SK-N-SH (cell line): ENCODE results near the gene VWA3A. TPM values are rescaled to one million over a fixed set of nuclear protein-coding genes. Genes with fewer than 3 reads are reported as not detected.

ENCODE experiments used
- CTCF ChIA-PET: fragments of 300-600, 350-600 bp; formaldehyde crosslinking; extraction: SDS; loops from one replicate; lab custom pipeline; 2021; lab: Yijun Ruan, JAX
- POLR2A ChIA-PET: fragments of 350-600 bp; sonication (Branson Sonifier 250); formaldehyde crosslinking; extraction: SDS; loops from one replicate; lab custom pipeline; 2020; ENCODE audit warnings: antibody characterized with exemption, inconsistent platforms; lab: Yijun Ruan, JAX
- DNase-seq: peaks from one replicate; pipeline ENCODE4 v3.0.0; 2012
- H2AFZ ChIP-seq: fragments of 200-600 bp; sonication (generic); 2 replicates; pipeline ENCODE4 v1.8.1; 2016; ENCODE audit warnings: antibody characterized with exemption, mild to moderate bottlenecking, low read depth
- H3F3A ChIP-seq: fragments of 200-600 bp; sonication (generic); replicated peaks from 2 replicates; pipeline ENCODE3; 2016; ENCODE audit warnings: antibody characterized with exemption, mild to moderate bottlenecking; ENCODE audit not compliant: insufficient read depth
- H3K27ac ChIP-seq, 2 experiments: fragments of 200-500 bp in 1 of 2; fragments of 200-600 bp in 1 of 2; sonication (Bioruptor generic) in 1 of 2; sonication (generic), shearing (Covaris generic) in 1 of 2; 2 replicates each; pipeline versions ENCODE4 v1.5.1 to v1.6.1; 2014 to 2016; ENCODE audit warnings: low read depth in 2 of 2, inconsistent platforms in 1 of 2, low read length in 1 of 2, mild to moderate bottlenecking in 1 of 2, mixed read lengths in 1 of 2
- H3K27me3 ChIP-seq: fragments of 200-600 bp; sonication (generic), shearing (Covaris generic); 2 replicates; pipeline ENCODE4 v1.6.1; 2016; ENCODE audit warnings: mixed run types; ENCODE audit not compliant: insufficient read depth
- H3K36me3 ChIP-seq, 2 experiments: fragments of 200-500 bp in 1 of 2; fragments of 200-600 bp in 1 of 2; sonication (Bioruptor generic) in 1 of 2; sonication (generic) in 1 of 2; replicated peaks in 1 of 2; 2 replicates each; pipeline versions ENCODE3 to v1.5.1; 2014 to 2016; ENCODE audit warnings: low read length in 1 of 2, mild to moderate bottlenecking in 1 of 2; ENCODE audit not compliant: insufficient read depth in 2 of 2, control insufficient read depth in 1 of 2
- H3K4me1 ChIP-seq, 2 experiments: fragments of 200-500 bp in 1 of 2; fragments of 200-600 bp in 1 of 2; sonication (Bioruptor generic) in 1 of 2; sonication (generic), shearing (Covaris generic) in 1 of 2; 2 replicates each; pipeline versions ENCODE4 v1.5.1 to v1.6.1; 2014 to 2016; ENCODE audit warnings: low read depth in 1 of 2, low read length in 1 of 2, mixed run types in 1 of 2; ENCODE audit not compliant: insufficient read depth in 2 of 2, control insufficient read depth in 1 of 2
- H3K4me2 ChIP-seq: fragments of 200-600 bp; sonication (generic), shearing (Covaris generic); 2 replicates; pipeline ENCODE4 v1.6.1; 2017; ENCODE audit warnings: mixed run types
- H3K4me3 ChIP-seq, 2 experiments: fragments of 200-500 bp in 1 of 2; fragments of 200-600 bp in 1 of 2; sonication (Bioruptor generic) in 1 of 2; sonication (generic), shearing (Covaris generic) in 1 of 2; 2 replicates each; pipeline versions ENCODE4 v1.5.1 to v1.8.1; 2014 to 2016; ENCODE audit warnings: low read depth in 2 of 2, inconsistent platforms in 1 of 2, low read length in 1 of 2, mild to moderate bottlenecking in 1 of 2, mixed read lengths in 1 of 2, moderate library complexity in 1 of 2
- H3K79me2 ChIP-seq: fragments of 200-600 bp; sonication (generic); 2 replicates; pipeline ENCODE4 v1.8.1; 2017; ENCODE audit warnings: mild to moderate bottlenecking; ENCODE audit not compliant: insufficient read depth
- H3K9ac ChIP-seq: fragments of 200-600 bp; sonication (generic); 2 replicates; pipeline ENCODE4 v1.6.1; 2017; ENCODE audit warnings: mixed run types
- H3K9me2 ChIP-seq: fragments of 200-600 bp; sonication (generic); 2 replicates; pipeline ENCODE4 v1.6.1; 2017; ENCODE audit warnings: mixed run types
- H3K9me3 ChIP-seq: fragments of 200-600 bp; sonication (generic); 2 replicates; pipeline ENCODE4 v1.6.1; 2017; ENCODE audit warnings: mixed run types, mild to moderate bottlenecking, moderate library complexity
- H4K20me1 ChIP-seq: fragments of 200-600 bp; sonication (generic); 2 replicates; pipeline ENCODE4 v1.6.1; 2017; ENCODE audit warnings: mild to moderate bottlenecking, mixed run types; ENCODE audit not compliant: insufficient read depth
- CTCF ChIP-seq: fragments of 200-600 bp; sonication (generic); IDR thresholded peaks from 2 replicates; pipeline ENCODE4 v1.6.1; 2017; ENCODE audit warnings: antibody characterized with exemption, mild to moderate bottlenecking, moderate library complexity
- ELF1 ChIP-seq: IDR thresholded peaks from 2 replicates; pipeline ENCODE4 v1.4.0; 2012
- EP300 ChIP-seq, 2 experiments: IDR thresholded peaks; 2 replicates each; pipeline versions ENCODE4 v1.4.0 to v1.6.1; 2012; ENCODE audit warnings: borderline replicate concordance in 1 of 2, low read depth in 1 of 2, low read length in 1 of 2
- FOXJ3 ChIP-seq: sonication (generic); formaldehyde crosslinking; IDR thresholded peaks from 2 replicates; pipeline ENCODE4 v1.5.1; 2020; ENCODE audit warnings: mild to moderate bottlenecking, missing genetic modification reagents
- FOXM1 ChIP-seq: IDR thresholded peaks from 2 replicates; pipeline ENCODE4 v1.4.0; 2012; ENCODE audit warnings: low read depth, mild to moderate bottlenecking
- JUND ChIP-seq: IDR thresholded peaks from 2 replicates; pipeline ENCODE4 v1.4.0; 2012
- MEF2A ChIP-seq: IDR thresholded peaks from 2 replicates; pipeline ENCODE4 v1.4.0; 2012; ENCODE audit warnings: low read depth, borderline replicate concordance
- MXI1 ChIP-seq: IDR thresholded peaks from 2 replicates; pipeline ENCODE4 v1.6.1; 2012; ENCODE audit warnings: mild to moderate bottlenecking, low read depth, low read length, improper control_type of control experiment
- NFIC ChIP-seq: IDR thresholded peaks from 2 replicates; pipeline ENCODE4 v1.4.0; 2012; ENCODE audit warnings: borderline replicate concordance
- NRF1 ChIP-seq: IDR thresholded peaks from 2 replicates; pipeline ENCODE4 v1.6.1; 2012; ENCODE audit warnings: low read depth, mild to moderate bottlenecking, low read length
- RAD21 ChIP-seq: IDR thresholded peaks from 2 replicates; pipeline ENCODE4 v1.6.1; 2012; ENCODE audit warnings: mild to moderate bottlenecking, low read length
- RFX5 ChIP-seq: IDR thresholded peaks from 2 replicates; pipeline ENCODE4 v1.6.1; 2012; ENCODE audit warnings: mild to moderate bottlenecking, improper control_type of control experiment, low read length
- SIN3A ChIP-seq: IDR thresholded peaks from 2 replicates; pipeline ENCODE4 v1.6.1; 2012; ENCODE audit warnings: low read depth, mild to moderate bottlenecking, low read length, moderate library complexity, borderline replicate concordance
- SMC3 ChIP-seq: IDR thresholded peaks from 2 replicates; pipeline ENCODE4 v1.6.1; 2012; ENCODE audit warnings: low read depth, low read length, improper control_type of control experiment
- TCF12 ChIP-seq: IDR thresholded peaks from 2 replicates; pipeline ENCODE4 v1.4.0; 2012
- USF1 ChIP-seq: IDR thresholded peaks from 2 replicates; pipeline ENCODE4 v1.4.0; 2012; ENCODE audit warnings: low read depth, borderline replicate concordance
- USF2 ChIP-seq: fragments of 150-350 bp; IDR thresholded peaks from 2 replicates; pipeline ENCODE4 v1.6.1; 2017; ENCODE audit warnings: antibody characterized with exemption, low read length, low read depth, borderline replicate concordance
- ZBTB33 ChIP-seq: IDR thresholded peaks from 2 replicates; pipeline ENCODE4 v1.4.0; 2012; ENCODE audit warnings: low read depth, borderline replicate concordance
- WGBS: methylation state at CpG from one replicate; pipeline ENCODE4 v1.1.6; 2017; ENCODE audit warnings: low lambda C conversion rate; 5-methylcytosine and 5-hydroxymethylcytosine counted together
- polyA plus RNA-seq, 3 experiments: library from polyadenylated mRNA; depleted of rRNA; stranded (reverse); fragments of >200 nt; gene quantifications; 2 replicates each; pipeline ENCODE4 v1.2.3, GENCODE V29; 2012

VWA3A gene
- polyA plus RNA-seq, 1 of the 3 experiments (the other 2 are of a cell fraction) = not detected

- 45% methylated on average over 1 of the region's 1 CpG for WGBS
- no peak for DNase-seq
Observed at GRCh38 chr16:22103441-22103840, 11.1 kb downstream of the VWA3A start.

GRCh38 chr16:22109258-22109898 lies 17.0 kb downstream of the VWA3A start:
- Histone ChIP-seq H3K9me2 (no peaks in the 10 kb centered on the region), H3K9ac (no peak overlapping the region), H3K79me2 (no peaks in the 10 kb centered on the region), H3K4me3 (no peak overlapping the region), H3K9me3 (no peaks in the 10 kb centered on the region), H3K4me1 (no peaks in the 10 kb centered on the region), H3K27ac (no peak overlapping the region), H3K4me2 (no peak overlapping the region), H4K20me1 (no peaks in the 10 kb centered on the region), H3K27me3 (peaks cover 9% of the 10 kb centered on the region), H3F3A (no peaks in the 10 kb centered on the region), H3K36me3 (no peaks in the 10 kb centered on the region), H2AFZ (no peak overlapping the region)
- ChIA-PET POLR2A (no interaction called here), CTCF (interaction anchor here (1.5 to 2.4 kb wide), 4 partner anchors 10 to 79 kb away, joined by 4 to 21 read pairs (median 10); no protein-coding TSS in a partner anchor)
- no peak for DNase-seq
- WGBS = 17% methylated on average over 4 of the region's 4 CpGs
- no peak for TF ChIP-seq FOXM1
- TF ChIP-seq CTCF = no peak
- no peak for TF ChIP-seq SMC3
- no peak for TF ChIP-seq NFIC
- TF ChIP-seq TCF12 = no peak
- no peak for TF ChIP-seq ELF1
- no peak for TF ChIP-seq MEF2A
- TF ChIP-seq SIN3A = no peak
- TF ChIP-seq USF2 = no peak

More at GRCh38 chr16:22103441-22103840, 11.1 kb downstream of the VWA3A start:
- TF ChIP-seq EP300 (IDR thresholded peaks at IDR 0.05; ENCODE audit: borderline replicate concordance in 1 of 2, low read depth in 1 of 2, low read length in 1 of 2) (no peak), FOXJ3 (CRISPR knock-in tag) (no peak), NRF1 (no peak), RFX5 (no peak), JUND (no peak), MXI1 (no peak), RAD21 (no peak), SIN3A (no peak), USF1 (no peak), ZBTB33 (no peak)
- H3K9ac ChIP-seq = no peak overlapping the region
- no peak overlapping the region for H3K4me3 ChIP-seq
- no peaks in the 10 kb centered on the region for H3K9me2 ChIP-seq
- no peaks in the 10 kb centered on the region for H3K79me2 ChIP-seq
- H2AFZ ChIP-seq = no peak overlapping the region
- H3K27me3 ChIP-seq = peaks cover 9% of the 10 kb centered on the region
- H3K36me3 ChIP-seq = no peaks in the 10 kb centered on the region
- no peaks in the 10 kb centered on the region for H4K20me1 ChIP-seq
- ChIA-PET POLR2A (no interaction called here), CTCF (interaction anchor here (1.5 to 6.3 kb wide), 3 partner anchors 21 to 85 kb away, joined by 4 to 67 read pairs (median 10); no protein-coding TSS in a partner anchor)
- H3K9me3 ChIP-seq = no peaks in the 10 kb centered on the region
- H3K27ac ChIP-seq = no peak overlapping the region
- H3K4me2 ChIP-seq = no peak overlapping the region
- no peaks in the 10 kb centered on the region; a peak in 1 of 4 replicates for H3K4me1 ChIP-seq
- no peaks in the 10 kb centered on the region for H3F3A ChIP-seq
